Lower leg skin (tissue), 3 donors: ENCODE results near the gene CAP2.

Experiments used
- POLR2A ChIP-seq, 2 donors: fragments of 450-650 bp; IDR thresholded peaks; one replicate each; pipeline ENCODE4 v1.6.1; 2016 to 2017; ENCODE audit warnings: antibody characterized with exemption in 2 of 2, mild to moderate bottlenecking in 1 of 2, moderate library complexity in 1 of 2
- TF ChIP-seq, protein P1 (sequence below), 3 donors: fragments of 450-650 bp; IDR thresholded peaks; one replicate each; pipeline ENCODE4 v1.5.1; 2016; ENCODE audit warnings: antibody characterized with exemption in 3 of 3, mild to moderate bottlenecking in 3 of 3, moderate library complexity in 2 of 3

DNA sequence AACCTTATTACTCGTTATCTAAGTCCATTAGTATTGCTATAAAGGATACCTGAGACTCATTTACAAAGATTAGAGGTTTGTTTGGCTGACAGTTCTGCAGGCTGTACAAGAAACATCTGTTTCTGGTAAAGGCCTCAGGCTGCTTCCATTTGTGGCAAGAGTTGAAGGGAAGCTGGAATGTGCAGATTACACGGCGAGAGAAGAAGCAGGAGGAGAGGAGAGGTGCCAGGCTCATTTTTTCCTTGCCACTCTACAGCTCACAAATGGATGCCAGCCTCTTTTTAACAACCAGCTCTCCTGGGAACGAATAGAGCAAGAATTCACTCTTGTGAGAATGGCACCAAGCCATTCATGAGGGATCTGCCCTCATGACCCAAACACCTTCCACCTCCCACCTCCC, 14.7 kb downstream of the CAP2 start:
- no peak for TF ChIP-seq POLR2A (IDR thresholded peaks at IDR 0.05)
- TF ChIP-seq, protein P1, sequence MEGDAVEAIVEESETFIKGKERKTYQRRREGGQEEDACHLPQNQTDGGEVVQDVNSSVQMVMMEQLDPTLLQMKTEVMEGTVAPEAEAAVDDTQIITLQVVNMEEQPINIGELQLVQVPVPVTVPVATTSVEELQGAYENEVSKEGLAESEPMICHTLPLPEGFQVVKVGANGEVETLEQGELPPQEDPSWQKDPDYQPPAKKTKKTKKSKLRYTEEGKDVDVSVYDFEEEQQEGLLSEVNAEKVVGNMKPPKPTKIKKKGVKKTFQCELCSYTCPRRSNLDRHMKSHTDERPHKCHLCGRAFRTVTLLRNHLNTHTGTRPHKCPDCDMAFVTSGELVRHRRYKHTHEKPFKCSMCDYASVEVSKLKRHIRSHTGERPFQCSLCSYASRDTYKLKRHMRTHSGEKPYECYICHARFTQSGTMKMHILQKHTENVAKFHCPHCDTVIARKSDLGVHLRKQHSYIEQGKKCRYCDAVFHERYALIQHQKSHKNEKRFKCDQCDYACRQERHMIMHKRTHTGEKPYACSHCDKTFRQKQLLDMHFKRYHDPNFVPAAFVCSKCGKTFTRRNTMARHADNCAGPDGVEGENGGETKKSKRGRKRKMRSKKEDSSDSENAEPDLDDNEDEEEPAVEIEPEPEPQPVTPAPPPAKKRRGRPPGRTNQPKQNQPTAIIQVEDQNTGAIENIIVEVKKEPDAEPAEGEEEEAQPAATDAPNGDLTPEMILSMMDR (IDR thresholded peaks at IDR 0.05): no peak
